Measurements from ENCODE around the gene ANAPC15. TPM values are rescaled to one million over a fixed set of nuclear protein-coding genes. Genes with fewer than 3 reads are reported as not detected.

ANAPC15 gene
- total and polyA plus RNA-seq, 2 of the 13 experiments (the other 11 are each of a cell fraction or from before 2014, with no cell fraction given), result 18.8 to 25.7 TPM

DNA sequence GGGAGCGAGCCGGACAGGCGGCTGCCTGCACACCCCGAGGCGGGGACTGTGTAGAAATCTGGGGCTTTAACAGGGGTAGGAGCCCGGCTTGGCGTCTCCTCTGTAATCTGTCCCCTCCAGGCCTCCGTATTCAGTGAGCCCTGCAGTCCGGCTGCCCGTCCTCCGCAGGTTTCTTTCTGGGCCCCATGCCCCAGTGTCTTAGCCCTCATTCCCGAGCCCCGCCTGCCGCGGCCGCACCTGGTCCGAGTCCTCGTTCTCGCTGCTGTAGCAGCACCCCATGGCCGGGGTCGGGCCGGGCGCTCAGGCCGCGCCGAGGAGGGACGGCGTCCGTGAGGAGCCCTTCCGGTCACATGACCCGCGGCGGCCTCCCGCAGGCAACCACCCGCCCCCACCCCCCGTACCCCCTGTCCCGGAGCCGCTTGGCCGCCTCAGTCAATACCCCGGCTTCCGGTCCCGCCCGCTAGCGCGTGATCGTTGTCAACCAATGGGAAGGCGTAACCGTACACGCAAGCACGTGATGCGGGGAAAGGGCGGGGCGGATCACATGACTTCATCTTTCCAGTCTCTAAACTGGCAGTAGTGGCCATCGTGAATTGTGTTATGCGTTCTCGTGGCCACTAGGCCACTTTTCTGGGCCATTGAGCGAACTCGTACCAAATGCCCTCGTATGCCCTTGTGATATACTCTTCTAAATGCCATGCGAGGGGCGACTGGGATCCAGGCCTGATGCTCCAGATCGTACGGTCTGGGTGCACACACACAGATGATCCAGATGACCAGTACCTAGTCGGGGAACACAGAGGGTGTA is 9.3 kb downstream of the ANAPC15 start, which contains the start of gene LAMTOR1 (continued):
- TF ChIP-seq NR2F1 (CRISPR knock-in tag; IDR thresholded peaks at IDR 0.05) (no peak), YY1 (IDR thresholded peaks at IDR 0.05; ENCODE audit: insufficient read depth, insufficient replicate concordance, low read depth, low read length) (peak; percentile 49), PAWR (CRISPR knock-in tag; IDR thresholded peaks at IDR 0.05; ENCODE audit: borderline replicate concordance) (no peak), NFATC3 (CRISPR knock-in tag; IDR thresholded peaks at IDR 0.05) (no peak), SRY (CRISPR knock-in tag; IDR thresholded peaks at IDR 0.05) (no peak; the same call in 1 of the 2 replicates), YEATS2 (CRISPR knock-in tag; IDR thresholded peaks at IDR 0.05; ENCODE audit: borderline replicate concordance) (peak; percentile 92), ZNF510 (CRISPR knock-in tag; IDR thresholded peaks at IDR 0.05; ENCODE audit: low read depth) (no peak), ZNF598 (CRISPR knock-in tag; IDR thresholded peaks at IDR 0.05; ENCODE audit: borderline replicate concordance) (no peak), ZNF547 (CRISPR knock-in tag; IDR thresholded peaks at IDR 0.05) (no peak; the same call in 1 of the 2 replicates), ISL2 (CRISPR knock-in tag; IDR thresholded peaks at IDR 0.05) (peak; percentile 1; the same call in 1 of the 2 replicates), SMAD3 (CRISPR knock-in tag; IDR thresholded peaks at IDR 0.05) (0 out of 2 replicates have a peak, but pooled peaks have one; percentile 7), ZNF788 (CRISPR knock-in tag; IDR thresholded peaks at IDR 0.05; ENCODE audit: borderline replicate concordance) (peak; percentile 58; the same call in 1 of the 2 replicates), MYNN (CRISPR knock-in tag; IDR thresholded peaks at IDR 0.05; ENCODE audit: low read depth) (peak; percentile 15; the same call in 1 of the 2 replicates), BRCA1 (CRISPR knock-in tag; IDR thresholded peaks at IDR 0.05) (no peak; the same call in 1 of the 2 replicates), RFX3 (CRISPR knock-in tag; IDR thresholded peaks at IDR 0.05) (no peak), ZNF569 (CRISPR knock-in tag; IDR thresholded peaks at IDR 0.05; ENCODE audit: borderline replicate concordance) (no peak), GABPA (IDR thresholded peaks at IDR 0.05; ENCODE audit: low read depth, low read length) (peak; percentile 79), GABPA (CRISPR knock-in tag; IDR thresholded peaks at IDR 0.05; ENCODE audit: low read depth) (peak; percentile 90), MIER2 (CRISPR knock-in tag; IDR thresholded peaks at IDR 0.05) (no peak), CEBPG (CRISPR knock-in tag; IDR thresholded peaks at IDR 0.05) (no peak), ZNF34 (CRISPR knock-in tag; IDR thresholded peaks at IDR 0.05; ENCODE audit: borderline replicate concordance) (no peak), RARA (CRISPR knock-in tag; IDR thresholded peaks at IDR 0.05) (no peak; the same call in none of the 2 replicates), REPIN1 (CRISPR knock-in tag; IDR thresholded peaks at IDR 0.05; ENCODE audit: borderline replicate concordance, low read depth) (peak; percentile 21; the same call in 1 of the 2 replicates), ZNF350 (CRISPR knock-in tag; IDR thresholded peaks at IDR 0.05; ENCODE audit: borderline replicate concordance, low read depth) (peak; percentile 50; the same call in 1 of the 2 replicates), REXO4 (CRISPR knock-in tag; IDR thresholded peaks at IDR 0.05; ENCODE audit: borderline replicate concordance) (no peak), SMARCC2 (IDR thresholded peaks at IDR 0.05) (no peak)
- TF ChIP-seq, protein P1, sequence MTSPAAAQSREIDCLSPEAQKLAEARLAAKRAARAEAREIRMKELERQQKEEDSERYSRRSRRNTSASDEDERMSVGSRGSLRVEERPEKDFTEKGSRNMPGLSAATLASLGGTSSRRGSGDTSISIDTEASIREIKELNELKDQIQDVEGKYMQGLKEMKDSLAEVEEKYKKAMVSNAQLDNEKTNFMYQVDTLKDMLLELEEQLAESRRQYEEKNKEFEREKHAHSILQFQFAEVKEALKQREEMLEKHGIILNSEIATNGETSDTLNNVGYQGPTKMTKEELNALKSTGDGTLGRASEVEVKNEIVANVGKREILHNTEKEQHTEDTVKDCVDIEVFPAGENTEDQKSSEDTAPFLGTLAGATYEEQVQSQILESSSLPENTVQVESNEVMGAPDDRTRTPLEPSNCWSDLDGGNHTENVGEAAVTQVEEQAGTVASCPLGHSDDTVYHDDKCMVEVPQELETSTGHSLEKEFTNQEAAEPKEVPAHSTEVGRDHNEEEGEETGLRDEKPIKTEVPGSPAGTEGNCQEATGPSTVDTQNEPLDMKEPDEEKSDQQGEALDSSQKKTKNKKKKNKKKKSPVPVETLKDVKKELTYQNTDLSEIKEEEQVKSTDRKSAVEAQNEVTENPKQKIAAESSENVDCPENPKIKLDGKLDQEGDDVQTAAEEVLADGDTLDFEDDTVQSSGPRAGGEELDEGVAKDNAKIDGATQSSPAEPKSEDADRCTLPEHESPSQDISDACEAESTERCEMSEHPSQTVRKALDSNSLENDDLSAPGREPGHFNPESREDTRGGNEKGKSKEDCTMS (CRISPR knock-in tag; conservative IDR thresholded peaks at IDR 0.05), result no peak
- TF ChIP-seq, protein P2, sequence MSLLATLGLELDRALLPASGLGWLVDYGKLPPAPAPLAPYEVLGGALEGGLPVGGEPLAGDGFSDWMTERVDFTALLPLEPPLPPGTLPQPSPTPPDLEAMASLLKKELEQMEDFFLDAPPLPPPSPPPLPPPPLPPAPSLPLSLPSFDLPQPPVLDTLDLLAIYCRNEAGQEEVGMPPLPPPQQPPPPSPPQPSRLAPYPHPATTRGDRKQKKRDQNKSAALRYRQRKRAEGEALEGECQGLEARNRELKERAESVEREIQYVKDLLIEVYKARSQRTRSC (CRISPR knock-in tag; IDR thresholded peaks at IDR 0.05; ENCODE audit: low read depth), result no peak
- TF ChIP-seq, protein P3, sequence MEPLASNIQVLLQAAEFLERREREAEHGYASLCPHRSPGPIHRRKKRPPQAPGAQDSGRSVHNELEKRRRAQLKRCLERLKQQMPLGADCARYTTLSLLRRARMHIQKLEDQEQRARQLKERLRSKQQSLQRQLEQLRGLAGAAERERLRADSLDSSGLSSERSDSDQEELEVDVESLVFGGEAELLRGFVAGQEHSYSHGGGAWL (CRISPR knock-in tag; IDR thresholded peaks at IDR 0.05), result peak; percentile 27
